Measurements from ENCODE around the gene COBL. TPM values are rescaled to one million over a fixed set of nuclear protein-coding genes. Genes with fewer than 3 reads are reported as not detected.

COBL gene
- total RNA-seq, 3 donors from 2014 or later = 2.2 to 37.3 (median 16.1) TPM

DNA sequence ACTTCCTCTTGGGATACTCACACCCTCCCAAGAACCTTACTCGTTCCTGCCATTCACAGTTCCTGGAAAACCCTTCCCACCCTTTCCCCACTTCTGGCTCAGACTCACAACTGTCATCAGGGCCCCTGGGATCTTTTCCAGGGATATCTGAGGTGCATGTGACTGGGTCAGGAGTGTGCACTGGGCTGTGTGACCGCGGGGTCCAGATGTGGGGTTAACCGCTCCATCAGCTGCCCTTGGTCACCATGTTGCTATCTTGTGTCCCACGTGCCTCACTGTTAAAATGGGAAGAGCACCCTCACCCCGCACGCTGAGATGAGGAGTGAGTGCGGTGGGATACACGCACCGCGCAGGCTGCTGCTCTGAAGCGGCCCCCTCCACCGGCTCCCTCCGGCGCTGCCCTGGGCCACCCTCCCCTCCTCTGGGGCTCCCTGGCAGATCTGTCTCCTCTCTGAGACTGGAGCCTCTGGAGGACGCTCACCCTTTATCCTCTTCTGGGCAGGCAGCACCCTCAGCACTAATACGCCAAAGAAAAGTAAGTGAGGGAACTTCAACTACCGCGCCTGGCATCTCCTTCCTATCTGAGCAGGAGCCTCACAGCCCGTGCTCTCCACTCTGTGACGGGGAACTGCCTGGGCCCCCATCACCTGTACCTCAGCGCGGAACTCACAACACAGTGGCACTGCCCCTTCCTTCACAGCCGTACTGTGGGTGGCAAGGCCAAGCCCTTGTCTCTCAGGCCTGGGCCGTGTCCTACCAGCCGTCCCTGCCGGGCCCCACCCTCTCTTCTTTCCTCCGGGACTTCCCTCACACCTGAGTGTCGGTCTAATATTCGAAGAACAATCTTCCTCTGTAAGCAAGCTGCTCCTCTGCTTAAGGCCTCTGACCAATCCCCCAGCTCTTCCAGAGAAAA is 15.6 kb downstream of the COBL start:
- Histone ChIP-seq H3K4me1 (no peaks in the 10 kb centered on the region), H3K36me3 (no peaks in the 10 kb centered on the region), H3K27me3 (no peaks in the 10 kb centered on the region), H3K27ac (no peak overlapping the region), H3K9me3 (no peaks in the 10 kb centered on the region), H3K4me3 (no peak overlapping the region)
- intact Hi-C loops (cut with DNase I; ENCODE audit: low total_unique reads) = no loop called here
- DNase-seq (ENCODE audit: low spot score in 2 of 2) = no peak
- TF ChIP-seq POLR2A (IDR thresholded peaks at IDR 0.05) (no peak), POLR2AphosphoS5 (IDR thresholded peaks at IDR 0.05) (no peak)
- TF ChIP-seq, protein P1, sequence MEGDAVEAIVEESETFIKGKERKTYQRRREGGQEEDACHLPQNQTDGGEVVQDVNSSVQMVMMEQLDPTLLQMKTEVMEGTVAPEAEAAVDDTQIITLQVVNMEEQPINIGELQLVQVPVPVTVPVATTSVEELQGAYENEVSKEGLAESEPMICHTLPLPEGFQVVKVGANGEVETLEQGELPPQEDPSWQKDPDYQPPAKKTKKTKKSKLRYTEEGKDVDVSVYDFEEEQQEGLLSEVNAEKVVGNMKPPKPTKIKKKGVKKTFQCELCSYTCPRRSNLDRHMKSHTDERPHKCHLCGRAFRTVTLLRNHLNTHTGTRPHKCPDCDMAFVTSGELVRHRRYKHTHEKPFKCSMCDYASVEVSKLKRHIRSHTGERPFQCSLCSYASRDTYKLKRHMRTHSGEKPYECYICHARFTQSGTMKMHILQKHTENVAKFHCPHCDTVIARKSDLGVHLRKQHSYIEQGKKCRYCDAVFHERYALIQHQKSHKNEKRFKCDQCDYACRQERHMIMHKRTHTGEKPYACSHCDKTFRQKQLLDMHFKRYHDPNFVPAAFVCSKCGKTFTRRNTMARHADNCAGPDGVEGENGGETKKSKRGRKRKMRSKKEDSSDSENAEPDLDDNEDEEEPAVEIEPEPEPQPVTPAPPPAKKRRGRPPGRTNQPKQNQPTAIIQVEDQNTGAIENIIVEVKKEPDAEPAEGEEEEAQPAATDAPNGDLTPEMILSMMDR (IDR thresholded peaks at IDR 0.05) = no peak

DNA sequence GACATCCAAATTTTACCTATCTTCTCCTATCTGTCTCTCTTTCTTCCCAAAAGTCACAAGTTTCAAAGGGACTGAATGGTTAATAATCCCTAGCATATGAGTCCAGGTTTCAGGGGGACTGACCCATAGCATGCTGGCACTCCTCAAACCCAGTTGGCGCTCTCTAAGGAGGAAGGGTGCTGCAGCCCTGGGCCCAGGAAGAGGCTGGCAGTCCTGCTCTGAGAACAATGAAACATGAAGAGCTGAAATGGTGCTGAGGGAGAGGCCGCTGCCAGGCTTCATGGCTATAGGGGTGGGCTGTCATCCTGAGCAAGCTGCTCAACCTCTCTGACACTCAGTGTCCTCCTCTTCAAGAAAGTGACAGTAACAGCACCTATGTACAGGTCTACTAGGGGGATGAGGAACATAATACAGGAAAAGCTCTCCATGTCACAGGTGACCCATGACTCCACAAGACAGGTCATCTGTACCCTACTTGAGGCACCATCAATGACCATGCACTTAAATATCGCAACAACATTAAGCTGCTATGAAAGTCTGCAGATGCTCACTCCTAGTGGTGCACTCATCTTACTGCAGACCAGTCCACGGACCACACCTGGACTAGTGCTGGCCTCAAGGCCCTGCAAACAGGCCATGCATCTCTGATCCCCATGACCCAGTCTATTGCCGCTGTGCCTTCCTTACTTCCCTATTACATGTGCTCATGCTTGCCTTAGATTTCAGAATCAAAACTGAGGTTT is 17.0 kb downstream of the COBL start:
- TF ChIP-seq, protein P1 (IDR thresholded peaks at IDR 0.05) = no peak
- no peak for TF ChIP-seq POLR2AphosphoS5 (IDR thresholded peaks at IDR 0.05)
- TF ChIP-seq POLR2A (IDR thresholded peaks at IDR 0.05) = no peak

DNA sequence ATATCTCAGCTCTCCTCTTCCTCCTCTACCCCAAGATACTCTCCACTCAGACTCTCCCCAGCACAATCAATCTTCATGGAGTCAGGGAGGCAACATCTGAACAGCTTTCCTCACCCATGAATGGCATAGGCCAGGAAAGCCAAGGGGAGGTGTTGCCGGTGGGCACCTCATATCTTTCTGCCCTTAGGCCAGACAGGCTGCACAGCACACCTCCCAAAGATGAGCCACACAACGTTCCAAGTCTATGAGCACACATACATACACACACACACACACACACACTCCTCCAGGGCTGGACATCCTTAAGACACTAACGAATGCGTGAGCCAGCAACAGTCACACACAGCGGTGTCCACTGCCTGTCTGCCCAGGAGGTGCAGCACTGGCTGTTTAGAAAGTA is 17.7 kb downstream of the COBL start:
- H3K36me3 ChIP-seq = no peaks in the 10 kb centered on the region
- TF ChIP-seq, protein P1 (IDR thresholded peaks at IDR 0.05) = no peak
- TF ChIP-seq POLR2A (IDR thresholded peaks at IDR 0.05) (no peak), POLR2AphosphoS5 (IDR thresholded peaks at IDR 0.05) (no peak)
- H3K9me3 ChIP-seq = no peaks in the 10 kb centered on the region
- intact Hi-C loops (cut with DNase I; ENCODE audit: low total_unique reads) = no loop called here
- H3K4me1 ChIP-seq = no peaks in the 10 kb centered on the region
- no peak for DNase-seq (ENCODE audit: low spot score in 2 of 2)
- H3K4me3 ChIP-seq = no peak overlapping the region
- H3K27ac ChIP-seq = no peak overlapping the region
- H3K27me3 ChIP-seq = no peaks in the 10 kb centered on the region

More for the DNA sequence above, 17.0 kb downstream of the COBL start:
- H3K4me1 ChIP-seq = no peaks in the 10 kb centered on the region
- intact Hi-C loops (cut with DNase I; ENCODE audit: low total_unique reads) = no loop called here
- no peak overlapping the region for H3K27ac ChIP-seq
- H3K4me3 ChIP-seq = no peak overlapping the region
- DNase-seq (ENCODE audit: low spot score in 2 of 2) = no peak
- no peaks in the 10 kb centered on the region for H3K27me3 ChIP-seq
- H3K36me3 ChIP-seq = no peaks in the 10 kb centered on the region
- no peaks in the 10 kb centered on the region for H3K9me3 ChIP-seq

DNA sequence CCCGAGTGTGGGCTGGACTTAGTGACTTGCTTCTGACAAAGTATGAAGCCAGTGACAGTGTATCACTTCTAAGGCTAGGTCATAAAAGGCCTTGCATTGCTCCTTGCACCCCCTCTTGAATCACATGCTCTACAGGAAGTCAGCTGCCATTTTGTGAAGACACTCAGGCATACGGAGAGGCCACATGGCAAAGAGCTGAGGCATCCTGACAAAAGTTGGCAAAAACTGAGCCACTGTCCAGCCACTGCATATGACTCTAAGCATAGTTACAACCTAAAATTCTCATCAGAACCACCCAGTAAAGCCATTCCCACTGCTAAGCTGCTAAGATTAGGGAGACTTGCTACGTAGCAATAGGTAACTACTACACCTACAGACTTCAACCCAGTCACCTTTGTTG is 18.6 kb downstream of the COBL start:
- DNase-seq (ENCODE audit: low spot score in 2 of 2) = no peak
- no peak for TF ChIP-seq POLR2AphosphoS5 (IDR thresholded peaks at IDR 0.05)
- TF ChIP-seq, protein P1 (IDR thresholded peaks at IDR 0.05) = no peak
- no peak for TF ChIP-seq POLR2A (IDR thresholded peaks at IDR 0.05)
- Histone ChIP-seq H3K4me3 (no peak overlapping the region), H3K36me3 (no peaks in the 10 kb centered on the region), H3K27ac (no peak overlapping the region), H3K27me3 (no peaks in the 10 kb centered on the region), H3K4me1 (no peaks in the 10 kb centered on the region), H3K9me3 (no peaks in the 10 kb centered on the region)
- intact Hi-C loops (cut with DNase I; ENCODE audit: low total_unique reads) = no loop called here
